Common myeloid progenitor, CD34-positive (primary cell): ENCODE data around the gene ADORA2B.

ENCODE experiments used
- CTCF ChIA-PET: fragments of 350-600 bp; sonication (Branson Sonifier 250); formaldehyde crosslinking; loops from one replicate; lab custom pipeline; 2021; ENCODE audit warnings: antibody characterized with exemption; lab: Charles Lee
- POLR2A ChIA-PET: fragments of 350-600 bp; sonication (Branson Sonifier 250); formaldehyde crosslinking; loops from one replicate; lab custom pipeline; 2021; ENCODE audit warnings: antibody characterized with exemption; lab: Charles Lee
- DNase-seq, 3 donors: peaks; one replicate each; pipeline versions ENCODE4 v3.0.0 to v3.0.0-alpha.2; 2013
- H3K27ac ChIP-seq, 2 experiments: 1 replicate in 1 of 2; 2 replicates in 1 of 2; pipeline ENCODE4 v1.7.0; 2013; ENCODE audit warnings: inconsistent platforms in 2 of 2, low read length in 2 of 2, mild to moderate bottlenecking in 2 of 2, low read depth in 1 of 2, moderate library complexity in 1 of 2; ENCODE audit not compliant: severe bottlenecking in 2 of 2, insufficient read depth in 1 of 2, poor library complexity in 1 of 2
- H3K27me3 ChIP-seq, 5 experiments: replicated peaks in 2 of 5; 1 replicate in 3 of 5; 2 replicates in 2 of 5; pipeline versions ENCODE4 v1.6.1 to v1.7.0; 2013; ENCODE audit warnings: low read length in 4 of 5, mild to moderate bottlenecking in 2 of 5, moderate library complexity in 2 of 5, inconsistent platforms in 1 of 5; ENCODE audit not compliant: insufficient read depth in 5 of 5, control insufficient read depth in 4 of 5
- H3K36me3 ChIP-seq, 4 experiments: 1 replicate in 2 of 4; 2 replicates in 2 of 4; pipeline versions ENCODE4 v1.6.1 to v1.7.0; 2013; ENCODE audit warnings: low read length in 3 of 4, control low read depth in 1 of 4, mild to moderate bottlenecking in 1 of 4; ENCODE audit not compliant: control insufficient read depth in 4 of 4, insufficient read depth in 4 of 4
- H3K4me1 ChIP-seq, 4 experiments: 1 replicate in 3 of 4; 2 replicates in 1 of 4; pipeline versions ENCODE4 v1.6.1 to v1.7.1; 2013; ENCODE audit warnings: low read length in 3 of 4, mild to moderate bottlenecking in 3 of 4, control low read depth in 1 of 4, inconsistent platforms in 1 of 4, moderate library complexity in 1 of 4; ENCODE audit not compliant: control insufficient read depth in 4 of 4, insufficient read depth in 4 of 4; ENCODE audit errors: control extremely low read depth in 1 of 4
- H3K4me3 ChIP-seq, 7 experiments: 1 replicate in 4 of 7; 2 replicates in 3 of 7; pipeline versions ENCODE4 v1.5.1 to v1.7.0; 2013; ENCODE audit warnings: mild to moderate bottlenecking in 7 of 7, low read length in 6 of 7, moderate library complexity in 6 of 7, inconsistent platforms in 2 of 7, low read depth in 2 of 7, control low read depth in 1 of 7; ENCODE audit not compliant: insufficient read depth in 4 of 7, control insufficient read depth in 1 of 7; ENCODE audit errors: extremely low read depth in 1 of 7
- H3K9me3 ChIP-seq, 5 experiments: 1 replicate in 4 of 5; 2 replicates in 1 of 5; pipeline versions ENCODE4 v1.6.1 to v1.7.1; 2013; ENCODE audit warnings: low read length in 4 of 5, mild to moderate bottlenecking in 2 of 5, inconsistent platforms in 1 of 5, low read depth in 1 of 5, moderate library complexity in 1 of 5; ENCODE audit not compliant: control insufficient read depth in 4 of 5, insufficient read depth in 2 of 5; ENCODE audit errors: control extremely low read depth in 1 of 5
- WGBS: methylation state at CpG from one replicate; pipeline ENCODE4 v1.1.5; 2013; ENCODE audit not compliant: insufficient coverage; 5-methylcytosine and 5-hydroxymethylcytosine counted together

The ADORA2B gene

DNA sequence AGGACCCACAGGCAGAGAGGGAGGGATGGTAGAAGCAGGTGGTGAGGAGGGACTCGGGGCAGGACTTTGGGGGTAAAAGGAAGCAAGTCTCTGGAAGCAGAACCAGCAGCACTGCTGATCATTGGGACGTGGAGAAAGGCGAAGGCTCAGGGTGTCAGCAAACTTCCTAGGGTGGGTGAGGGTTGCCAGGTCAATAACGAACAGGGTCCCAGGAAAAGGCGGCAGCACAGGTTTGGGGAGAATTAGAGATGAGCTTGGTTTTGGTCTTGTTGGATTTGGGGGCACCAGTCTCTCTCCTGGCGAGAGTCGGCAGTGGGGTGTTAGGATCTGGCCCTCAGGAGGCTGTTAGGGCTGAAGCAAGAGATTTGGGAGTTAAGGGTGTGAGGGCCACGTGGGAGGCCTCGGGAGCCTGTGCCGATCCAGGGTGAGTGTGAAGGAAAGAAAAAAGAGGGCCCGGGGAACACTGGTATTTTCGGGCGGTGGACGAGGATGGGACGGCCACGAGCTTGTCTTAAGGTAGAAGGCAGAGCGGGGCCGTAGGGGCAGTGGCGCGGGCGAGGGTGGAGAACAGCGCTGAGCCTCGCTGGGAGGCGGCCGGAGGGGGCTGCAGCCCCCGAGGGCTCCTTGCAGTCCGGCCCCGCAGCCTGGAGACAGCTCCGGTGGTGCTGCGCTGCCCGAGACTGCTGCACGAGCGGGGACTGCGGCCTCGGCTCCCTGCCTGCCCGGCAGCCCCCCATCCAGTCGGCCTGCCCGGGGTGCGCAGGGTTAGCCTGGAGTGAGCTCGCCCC is 765 bp upstream of the ADORA2B start:
- Histone ChIP-seq H3K4me3 (peak overlapping the region; percentile 36 to 86 (median 73)), H3K4me1 (peaks cover 0 to 49% (median 29%) of the 10 kb centered on the region in 4 experiments), H3K27ac (no peak overlapping the region), H3K9me3 (peaks cover 0 to 9% (median 0%) of the 10 kb centered on the region in 5 experiments), H3K36me3 (peaks cover 0 to 3% (median 0%) of the 10 kb centered on the region in 4 experiments), H3K27me3 (peaks cover 0 to 22% (median 0%) of the 10 kb centered on the region in 5 experiments)
- ChIA-PET CTCF (interaction anchor here (0.9 to 3.4 kb wide), 6 partner anchors 12 to 53 kb away, joined by 3 to 14 read pairs (median 4); no protein-coding TSS in a partner anchor), POLR2A (interaction anchor here (0.6 to 1.5 kb wide), 2 partner anchors 30 to 55 kb away, joined by 3 to 5 read pairs; partner anchors contain the start of genes TTC19 and ZSWIM7)
- 17% methylated on average over 36 of the region's 40 CpGs for WGBS
- no peak for DNase-seq

DNA sequence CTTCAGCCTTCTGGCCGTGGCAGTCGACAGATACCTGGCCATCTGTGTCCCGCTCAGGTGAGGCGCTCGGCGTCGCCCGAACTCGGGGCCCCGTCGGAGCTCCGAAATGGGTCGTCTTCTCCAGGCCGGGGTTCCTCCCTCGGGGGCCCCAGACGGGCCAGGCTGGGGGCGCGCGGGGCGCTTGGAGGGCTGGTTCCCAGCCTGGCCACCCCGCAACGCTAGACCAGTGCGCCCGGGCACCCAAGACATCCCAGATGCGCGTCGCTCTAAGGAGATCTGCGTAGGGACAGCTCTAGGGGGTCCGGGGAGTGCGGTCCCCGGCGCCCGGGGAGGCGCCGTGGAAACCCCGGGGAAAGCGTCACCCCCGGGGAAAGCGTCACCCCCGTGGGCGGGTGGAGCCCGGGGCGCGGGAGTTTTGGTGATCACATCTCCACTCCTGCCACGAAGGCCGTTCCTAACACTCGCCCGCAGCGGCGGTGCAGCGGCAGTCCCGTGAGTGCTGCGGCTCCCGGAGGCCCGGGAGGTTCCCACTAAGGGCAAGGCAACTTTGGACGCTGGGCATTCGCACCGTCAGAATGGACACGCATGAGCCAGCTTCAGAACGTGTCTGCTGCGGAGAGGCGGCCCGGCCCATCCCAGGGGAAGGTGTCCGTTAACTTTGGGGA is 729 bp downstream of the ADORA2B start:
- POLR2A ChIA-PET, result interaction anchor here (0.7 kb wide), 1 partner anchor 170 kb away, joined by 4 read pairs; no protein-coding TSS in a partner anchor

DNA sequence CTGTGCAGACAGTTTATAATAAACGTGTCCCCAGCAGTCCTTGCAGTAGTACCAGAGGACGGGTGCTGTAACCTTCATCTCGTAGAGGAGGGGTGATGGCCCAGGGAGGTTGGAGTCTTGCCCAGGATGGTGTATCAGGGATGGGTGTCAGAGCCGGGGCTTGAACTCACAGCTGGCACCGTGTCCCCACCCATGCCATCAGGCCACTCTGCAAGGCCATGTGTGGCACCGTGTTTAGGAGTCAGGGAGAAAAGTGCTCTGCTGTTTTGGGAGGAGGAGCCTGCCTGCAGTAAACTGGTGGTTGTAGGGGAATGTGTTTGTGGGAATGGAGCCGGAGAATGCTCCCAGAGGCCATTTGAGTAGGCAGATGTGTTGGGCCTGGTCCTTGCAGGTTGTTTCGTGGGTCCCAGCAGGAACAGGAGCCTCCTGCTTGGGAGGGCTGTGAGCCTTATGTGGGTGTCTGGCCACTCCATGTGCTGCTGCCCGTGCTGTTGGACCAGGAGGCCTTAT is 1.7 kb downstream of the ADORA2B start:
- H3K4me3 ChIP-seq, result peak overlapping the region in 2 of 7 experiments; percentile 73 to 80
- peaks cover 0 to 49% (median 29%) of the 10 kb centered on the region in 4 experiments for H3K4me1 ChIP-seq
- CTCF ChIA-PET, result interaction anchor here (1.0 to 3.4 kb wide), 6 partner anchors 12 to 54 kb away, joined by 3 to 14 read pairs (median 4); partner anchors contain the start of genes TTC19 and ZSWIM7
- H3K27me3 ChIP-seq, result peaks cover 0 to 22% (median 0%) of the 10 kb centered on the region in 5 experiments
- H3K36me3 ChIP-seq, result peaks cover 0 to 6% (median 0%) of the 10 kb centered on the region in 4 experiments
- no peak for DNase-seq
- peaks cover 0 to 4% (median 0%) of the 10 kb centered on the region in 5 experiments for H3K9me3 ChIP-seq
- 86% methylated on average over 9 of the region's 9 CpGs for WGBS
- no peak overlapping the region for H3K27ac ChIP-seq
- POLR2A ChIA-PET, result interaction anchor here (0.6 kb wide), 1 partner anchor 24 kb away, joined by 4 read pairs; no protein-coding TSS in a partner anchor

More for the DNA sequence above, 729 bp downstream of the ADORA2B start:
- peaks cover 0 to 22% (median 0%) of the 10 kb centered on the region in 5 experiments for H3K27me3 ChIP-seq
- no peak overlapping the region for H3K27ac ChIP-seq
- peak overlapping the region; percentile 36 to 86 (median 73) for H3K4me3 ChIP-seq
- H3K4me1 ChIP-seq, result peaks cover 0 to 49% (median 29%) of the 10 kb centered on the region in 4 experiments
- WGBS, result 7% methylated on average over 59 of the region's 64 CpGs
- CTCF ChIA-PET, result interaction anchor here (0.9 to 3.4 kb wide), 15 partner anchors 11 to 55 kb away, joined by 3 to 14 read pairs (median 4); partner anchors contain the start of genes TTC19 and ZSWIM7
- peaks cover 0 to 6% (median 0%) of the 10 kb centered on the region in 4 experiments for H3K36me3 ChIP-seq
- peaks cover 0 to 9% (median 0%) of the 10 kb centered on the region in 5 experiments for H3K9me3 ChIP-seq
- no peak for DNase-seq

DNA sequence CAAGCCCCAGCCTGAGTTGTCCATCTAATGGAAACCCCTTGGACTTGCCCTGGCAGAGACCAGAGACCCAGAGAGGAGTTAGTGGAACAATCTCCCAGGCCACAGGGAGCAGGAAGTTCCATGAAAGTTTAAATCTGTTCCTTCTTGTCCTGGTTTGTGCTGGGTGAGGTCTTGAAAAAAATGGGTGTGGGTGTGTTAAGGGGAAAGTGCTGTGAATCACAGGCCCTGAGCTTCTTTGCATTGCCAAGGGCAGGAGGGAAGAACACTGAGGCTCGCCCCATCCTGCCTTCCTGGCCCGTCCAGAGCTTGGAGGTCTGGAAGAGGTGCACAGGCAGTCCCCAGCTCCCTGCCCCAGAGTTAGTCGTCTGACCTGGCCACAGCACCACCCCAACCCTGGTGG is 2.3 kb downstream of the ADORA2B start:
- peaks cover 0 to 6% (median 0%) of the 10 kb centered on the region in 4 experiments for H3K36me3 ChIP-seq
- peaks cover 0 to 49% (median 28%) of the 10 kb centered on the region in 4 experiments for H3K4me1 ChIP-seq
- no peaks in the 10 kb centered on the region for H3K9me3 ChIP-seq
- H3K4me3 ChIP-seq, result peak overlapping the region in 1 of 7 experiments; percentile 73
- peaks cover 0 to 22% (median 0%) of the 10 kb centered on the region in 5 experiments for H3K27me3 ChIP-seq
- POLR2A ChIA-PET, result interaction anchor here (0.6 kb wide), 1 partner anchor 23 kb away, joined by 4 read pairs; no protein-coding TSS in a partner anchor
- no peak for DNase-seq
- no peak overlapping the region for H3K27ac ChIP-seq
- WGBS, result no CpG with 5 or more reads among the region's 3 CpGs
- CTCF ChIA-PET, result interaction anchor here (1.0 kb wide), 1 partner anchor 11 kb away, joined by 4 read pairs; no protein-coding TSS in a partner anchor

DNA sequence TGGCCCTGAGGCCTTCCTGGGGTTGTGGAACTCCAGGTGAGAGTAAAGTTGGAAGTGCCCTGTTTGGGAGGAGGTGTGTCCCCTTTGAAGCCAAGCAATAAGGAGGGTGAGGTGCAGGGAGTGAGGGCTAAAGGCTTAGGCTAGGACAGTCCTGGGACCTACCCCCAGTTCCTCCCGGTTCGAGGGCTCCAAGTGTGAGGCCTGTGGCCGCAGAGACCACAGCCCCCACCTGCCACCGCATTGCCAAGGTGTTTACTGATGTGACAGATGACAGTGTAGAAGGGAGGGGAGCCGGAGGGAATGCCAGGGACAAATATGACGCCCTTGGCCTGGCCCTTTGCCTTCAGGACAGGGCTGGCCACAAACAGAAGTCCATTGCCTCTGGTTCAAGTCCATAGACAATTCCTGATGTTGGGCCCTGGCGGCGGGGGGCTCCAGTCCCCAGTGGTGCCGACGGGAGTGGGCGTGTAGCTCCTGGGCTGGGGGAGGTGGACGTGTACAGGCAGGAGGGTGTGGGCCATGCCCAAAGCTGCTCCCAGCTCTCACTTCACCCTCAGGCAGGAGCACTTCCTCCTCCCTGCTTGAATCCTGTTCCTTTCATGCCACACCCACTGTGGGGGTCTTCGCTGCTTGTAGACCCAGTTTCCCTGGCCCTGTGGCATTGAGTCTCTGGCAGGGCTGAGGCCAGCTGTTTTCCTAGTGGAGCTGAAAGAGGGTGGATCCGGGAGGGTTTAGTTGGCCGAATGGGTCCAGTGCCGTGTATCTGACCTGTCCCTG is 3.2 kb downstream of the ADORA2B start:
- Histone ChIP-seq H3K9me3 (no peaks in the 10 kb centered on the region), H3K36me3 (peaks cover 0 to 9% (median 0%) of the 10 kb centered on the region in 4 experiments), H3K4me1 (peaks cover 0 to 42% (median 24%) of the 10 kb centered on the region in 4 experiments), H3K27ac (no peak overlapping the region), H3K4me3 (no peak overlapping the region), H3K27me3 (peaks cover 0 to 22% (median 0%) of the 10 kb centered on the region in 5 experiments)
- ChIA-PET CTCF (interaction anchor here (1.0 kb wide), 2 partner anchors 10 to 19 kb away, joined by 4 read pairs; no protein-coding TSS in a partner anchor), POLR2A (interaction anchor here (0.7 kb wide), 1 partner anchor 22 kb away, joined by 3 read pairs; no protein-coding TSS in a partner anchor)
- WGBS, result 100% methylated on average over 7 of the region's 16 CpGs
- no peak for DNase-seq
